KMS-11 (cell line): ENCODE data around the gene ARHGEF19.

Source experiments
- H2AFZ ChIP-seq: fragments of 200-600 bp; sonication (generic); 2 replicates; pipeline ENCODE4 v1.6.1; 2016; ENCODE audit warnings: antibody characterized with exemption, mixed run types, low read depth
- H3K27ac ChIP-seq: fragments of 200-600 bp; sonication (generic); 2 replicates; pipeline ENCODE4 v1.6.1; 2016; ENCODE audit warnings: mild to moderate bottlenecking, mixed run types
- H3K27me3 ChIP-seq: fragments of 200-600 bp; sonication (generic); 2 replicates; pipeline ENCODE4 v1.6.1; 2017; ENCODE audit warnings: mild to moderate bottlenecking, low read depth, mixed run types, moderate library complexity; ENCODE audit not compliant: insufficient read depth
- H3K36me3 ChIP-seq: fragments of 200-600 bp; sonication (generic); 2 replicates; pipeline ENCODE4 v1.6.1; 2017; ENCODE audit warnings: mild to moderate bottlenecking, mixed run types; ENCODE audit not compliant: insufficient read depth
- H3K4me1 ChIP-seq: fragments of 200-600 bp; sonication (generic); 2 replicates; pipeline ENCODE4 v1.6.1; 2016; ENCODE audit warnings: mild to moderate bottlenecking, low read depth, mixed run types; ENCODE audit not compliant: poor library complexity, severe bottlenecking
- H3K4me2 ChIP-seq: fragments of 200-600 bp; sonication (generic); 2 replicates; pipeline ENCODE4 v1.7.0; 2016; ENCODE audit warnings: mild to moderate bottlenecking, mixed run types
- H3K4me3 ChIP-seq: fragments of 200-600 bp; sonication (generic); IDR thresholded peaks from 2 replicates; pipeline ENCODE4 v1.6.1; 2017; ENCODE audit warnings: low read depth, low read length, mixed read lengths; ENCODE audit not compliant: insufficient read depth
- H3K79me2 ChIP-seq: fragments of 200-600 bp; sonication (generic); 2 replicates; pipeline ENCODE4 v1.6.1; 2016; ENCODE audit warnings: low read depth, mixed run types; ENCODE audit not compliant: insufficient read depth
- H3K9ac ChIP-seq: fragments of 200-600 bp; sonication (generic); 2 replicates; pipeline ENCODE4 v1.6.1; 2016; ENCODE audit warnings: mild to moderate bottlenecking, mixed run types
- H4K20me1 ChIP-seq: fragments of 200-600 bp; sonication (generic); 2 replicates; pipeline ENCODE4 v1.6.1; 2016; ENCODE audit warnings: mild to moderate bottlenecking, mixed run types; ENCODE audit not compliant: insufficient read depth
- TF ChIP-seq, protein P1 (sequence below): fragments of 200-600 bp; sonication (generic); conservative IDR thresholded peaks from 2 replicates; pipeline ENCODE4 v1.6.1; 2017; ENCODE audit warnings: low read depth, mild to moderate bottlenecking, antibody characterized with exemption, low read length, moderate library complexity, mixed read lengths

Gene ARHGEF19

GRCh38 chr1:16210581-16210980, 1.9 kb downstream of the ARHGEF19 start:
- Histone ChIP-seq H3K27ac (no peak overlapping the region), H3K4me2 (no peak overlapping the region), H3K27me3 (no peaks in the 10 kb centered on the region), H3K4me3 (no peak overlapping the region), H3K36me3 (no peaks in the 10 kb centered on the region), H3K4me1 (peaks cover 6% of the 10 kb centered on the region), H3K9ac (no peak overlapping the region), H4K20me1 (no peaks in the 10 kb centered on the region), H2AFZ (no peak overlapping the region), H3K79me2 (no peaks in the 10 kb centered on the region)
- TF ChIP-seq, protein P1, sequence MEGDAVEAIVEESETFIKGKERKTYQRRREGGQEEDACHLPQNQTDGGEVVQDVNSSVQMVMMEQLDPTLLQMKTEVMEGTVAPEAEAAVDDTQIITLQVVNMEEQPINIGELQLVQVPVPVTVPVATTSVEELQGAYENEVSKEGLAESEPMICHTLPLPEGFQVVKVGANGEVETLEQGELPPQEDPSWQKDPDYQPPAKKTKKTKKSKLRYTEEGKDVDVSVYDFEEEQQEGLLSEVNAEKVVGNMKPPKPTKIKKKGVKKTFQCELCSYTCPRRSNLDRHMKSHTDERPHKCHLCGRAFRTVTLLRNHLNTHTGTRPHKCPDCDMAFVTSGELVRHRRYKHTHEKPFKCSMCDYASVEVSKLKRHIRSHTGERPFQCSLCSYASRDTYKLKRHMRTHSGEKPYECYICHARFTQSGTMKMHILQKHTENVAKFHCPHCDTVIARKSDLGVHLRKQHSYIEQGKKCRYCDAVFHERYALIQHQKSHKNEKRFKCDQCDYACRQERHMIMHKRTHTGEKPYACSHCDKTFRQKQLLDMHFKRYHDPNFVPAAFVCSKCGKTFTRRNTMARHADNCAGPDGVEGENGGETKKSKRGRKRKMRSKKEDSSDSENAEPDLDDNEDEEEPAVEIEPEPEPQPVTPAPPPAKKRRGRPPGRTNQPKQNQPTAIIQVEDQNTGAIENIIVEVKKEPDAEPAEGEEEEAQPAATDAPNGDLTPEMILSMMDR = no peak

DNA sequence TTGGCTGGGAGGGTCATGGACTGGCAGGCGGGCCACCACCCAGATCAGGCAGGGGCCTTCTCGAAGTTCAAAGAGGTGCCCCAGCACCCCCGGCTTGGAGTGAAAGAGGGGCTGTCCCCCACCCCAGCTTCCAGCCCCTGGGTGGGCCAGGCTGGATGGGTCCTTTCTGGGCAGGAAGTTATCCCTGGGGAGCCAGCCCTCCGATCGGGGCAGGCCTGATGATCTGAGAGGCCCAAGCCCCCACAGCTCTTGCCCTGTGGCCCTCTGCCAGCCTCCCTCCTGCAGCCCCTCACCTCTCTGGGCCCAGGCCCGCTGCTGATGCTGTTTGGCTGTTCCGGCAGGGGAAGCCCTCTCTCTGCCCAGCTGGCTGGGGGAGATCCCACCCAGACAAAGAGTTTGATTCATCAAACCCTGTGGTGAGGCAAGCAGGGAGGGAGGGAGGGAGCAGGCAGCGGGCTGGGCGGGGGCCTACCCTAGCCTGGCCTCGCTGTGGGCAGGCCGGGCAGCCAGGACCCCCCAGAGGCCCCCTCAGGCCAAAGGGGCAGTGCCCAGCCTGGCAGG, 2.5 kb downstream of the ARHGEF19 start:
- H3K36me3 ChIP-seq = no peaks in the 10 kb centered on the region
- no peaks in the 10 kb centered on the region for H3K27me3 ChIP-seq
- no peak overlapping the region for H3K4me3 ChIP-seq
- H3K9ac ChIP-seq = no peak overlapping the region
- H3K27ac ChIP-seq = no peak overlapping the region
- no peaks in the 10 kb centered on the region for H4K20me1 ChIP-seq
- H3K79me2 ChIP-seq = no peaks in the 10 kb centered on the region
- no peak overlapping the region for H2AFZ ChIP-seq
- H3K4me2 ChIP-seq = no peak overlapping the region
- TF ChIP-seq, protein P1 = no peak
- H3K4me1 ChIP-seq = peaks cover 6% of the 10 kb centered on the region

GRCh38 chr1:16209132-16209846, 3.2 kb downstream of the ARHGEF19 start:
- Histone ChIP-seq H3K36me3 (no peaks in the 10 kb centered on the region), H2AFZ (no peak overlapping the region), H3K4me1 (peaks cover 6% of the 10 kb centered on the region), H3K79me2 (no peaks in the 10 kb centered on the region), H3K27ac (no peak overlapping the region), H3K27me3 (no peaks in the 10 kb centered on the region), H3K9ac (no peak overlapping the region), H3K4me2 (no peak overlapping the region), H3K4me3 (no peak overlapping the region), H4K20me1 (no peaks in the 10 kb centered on the region)
- TF ChIP-seq, protein P1 = no peak

DNA sequence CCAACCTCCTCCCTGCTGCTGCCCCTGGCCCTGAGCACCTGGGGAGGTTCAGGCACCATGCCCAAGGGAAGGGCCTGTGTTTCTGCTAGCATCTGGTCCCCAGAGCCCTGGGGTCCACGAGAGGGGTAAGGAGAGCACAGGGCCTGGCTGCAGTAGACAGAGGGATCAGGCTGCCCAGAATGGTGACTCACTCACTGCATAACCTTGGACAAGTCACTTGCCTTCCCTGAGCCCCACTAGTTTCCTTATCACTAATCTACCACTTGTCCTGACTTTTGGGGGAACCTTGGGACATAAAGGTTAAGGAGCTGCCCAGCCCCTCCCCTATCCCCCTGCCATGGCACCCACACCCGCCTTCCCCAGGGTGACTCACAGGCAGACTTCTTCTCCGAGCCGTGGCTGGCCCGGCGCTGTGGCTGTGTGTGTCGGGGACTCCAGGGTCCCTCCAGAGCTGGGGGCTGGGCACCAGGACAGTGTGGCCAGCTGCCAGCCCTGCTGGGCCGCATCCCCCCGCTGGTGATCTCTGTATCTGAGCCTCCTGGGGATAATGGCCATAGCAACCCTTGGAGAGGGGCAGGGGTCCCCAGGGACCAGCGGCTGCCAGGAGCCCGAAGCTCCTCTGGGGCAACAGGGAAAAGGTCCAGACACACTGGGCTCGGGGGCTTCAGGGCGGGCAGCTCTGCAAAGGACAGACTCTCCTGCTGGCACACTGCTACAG, 4.0 kb downstream of the ARHGEF19 start:
- TF ChIP-seq, protein P1 = no peak
- Histone ChIP-seq H3K4me2 (no peak overlapping the region), H2AFZ (no peak overlapping the region), H3K4me1 (peaks cover 6% of the 10 kb centered on the region), H3K9ac (no peak overlapping the region), H3K27ac (no peak overlapping the region), H3K36me3 (no peaks in the 10 kb centered on the region), H3K79me2 (no peaks in the 10 kb centered on the region), H4K20me1 (no peaks in the 10 kb centered on the region), H3K27me3 (no peaks in the 10 kb centered on the region), H3K4me3 (no peak overlapping the region)
